ENCODE measurements around the gene GABRG3.

GABRG3 gene

DNA sequence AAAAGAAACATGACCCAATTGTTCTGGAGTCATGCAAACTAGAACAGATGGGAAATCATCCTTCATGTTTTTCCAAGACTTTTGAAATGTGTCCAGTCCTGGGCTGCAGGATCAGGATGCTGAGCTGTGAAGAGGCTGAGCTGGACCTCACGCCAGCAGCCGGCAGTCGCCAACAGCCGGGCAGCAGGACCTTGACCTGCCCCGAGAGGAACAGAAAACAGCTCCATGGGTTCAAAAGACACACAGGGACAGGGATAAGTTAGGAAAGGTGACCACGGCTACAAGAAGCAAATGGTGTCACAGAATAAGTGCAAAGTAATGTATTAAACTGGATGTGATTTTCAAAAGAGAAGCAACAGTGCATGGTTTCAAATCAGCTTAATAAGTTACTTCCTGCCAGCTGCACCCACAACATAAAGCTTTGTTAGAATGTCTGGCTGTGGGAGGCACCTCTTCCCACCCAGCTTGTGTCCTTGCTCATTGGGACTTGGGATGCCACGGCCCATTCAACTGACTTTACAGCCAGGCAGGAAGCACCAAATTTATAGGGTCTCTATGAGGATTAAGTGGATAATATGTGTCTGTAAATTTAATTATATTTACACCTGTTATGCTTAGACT, 266.4 kb downstream of the GABRG3 start (continued):
- TF ChIP-seq REST (tag by site-specific recombination; IDR thresholded peaks at IDR 0.05) (no peak), KLF10 (tag by site-specific recombination; IDR thresholded peaks at IDR 0.05) (no peak), SP3 (tag by site-specific recombination; IDR thresholded peaks at IDR 0.05) (no peak), ZBTB8A (tag by site-specific recombination; IDR thresholded peaks at IDR 0.05) (no peak)

DNA sequence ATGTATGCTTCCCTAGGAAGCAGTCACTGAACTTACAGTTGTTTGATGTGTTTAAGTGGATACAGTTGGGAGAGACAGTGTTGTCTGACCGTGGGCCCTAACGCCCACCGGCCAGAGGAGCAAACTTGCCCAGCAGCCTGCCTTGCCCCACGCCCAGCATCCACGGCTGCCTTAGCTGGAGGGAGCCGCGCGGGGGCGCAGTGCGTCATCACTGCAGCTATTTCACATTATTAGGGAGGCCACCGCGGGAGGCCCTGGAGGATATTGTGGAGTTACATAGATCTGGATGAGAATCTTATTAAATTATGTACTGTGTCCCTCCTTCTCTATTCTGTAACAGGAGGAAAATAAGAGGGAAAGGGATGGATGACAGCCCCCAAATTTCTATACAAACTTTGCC, 267.2 kb downstream of the GABRG3 start:
- CTCF ChIA-PET: interaction anchor here (0.6 to 1.0 kb wide), 3 partner anchors 179 to 1722 kb away, joined by 3 read pairs; no protein-coding TSS in a partner anchor

DNA sequence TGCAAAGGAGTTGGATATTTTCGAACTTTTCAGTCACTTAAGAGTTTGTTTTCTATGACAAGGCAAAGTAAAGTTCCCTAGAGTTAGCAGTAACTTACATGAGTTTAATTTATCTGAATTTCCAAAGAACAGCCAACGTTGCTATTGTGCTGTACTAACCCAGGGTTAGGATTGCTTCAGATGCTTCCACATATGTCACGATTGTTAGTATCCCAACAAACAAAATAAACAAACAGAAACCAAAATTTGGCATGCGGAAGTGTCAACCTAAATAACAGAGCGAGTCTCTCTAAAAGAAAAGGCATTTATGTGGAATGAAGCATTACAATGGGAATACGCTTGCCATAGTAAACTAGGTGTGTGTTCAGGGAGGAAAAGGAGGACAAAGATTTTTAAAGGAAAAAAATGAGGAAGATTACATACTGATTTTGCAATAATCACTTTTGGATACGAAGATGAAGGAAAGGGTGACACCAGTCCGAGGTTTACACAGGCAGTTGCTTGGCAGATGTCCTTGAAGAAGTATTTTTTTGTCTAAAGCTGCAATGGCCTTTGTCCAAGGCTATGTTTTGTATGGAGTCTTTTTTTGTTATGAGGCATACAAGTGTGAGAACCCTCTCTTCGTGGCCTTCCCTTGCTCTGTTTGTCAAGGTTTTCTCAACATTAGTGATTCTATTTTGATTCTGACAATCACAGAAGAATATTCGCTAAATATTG, 267.9 kb downstream of the GABRG3 start:
- Histone ChIP-seq H3K9me3 (ENCODE audit: control insufficient read depth, insufficient read depth, low read depth, low read length) (no peaks in the 10 kb centered on the region), H3K4me1 (ENCODE audit: control insufficient read depth, insufficient read depth, low read length) (no peaks in the 10 kb centered on the region), H3K27ac (ENCODE audit: extremely low read depth, low read depth, low read length) (no peak overlapping the region), H3K36me3 (ENCODE audit: control insufficient read depth in 2 of 2, insufficient read depth in 1 of 2, low read length in 2 of 2) (no peaks in the 10 kb centered on the region), H3K4me3 (ENCODE audit: low read depth, low read length) (no peak overlapping the region)
- ChIA-PET POLR2A (no interaction called here), CTCF (interaction anchor here (0.7 to 1.5 kb wide), 4 partner anchors 10 to 301 kb away, joined by 3 to 5 read pairs (median 4); no protein-coding TSS in a partner anchor)
- TF ChIP-seq PBX3 (CRISPR knock-in tag; IDR thresholded peaks at IDR 0.05) (no peak), KLF8 (tag by site-specific recombination; IDR thresholded peaks at IDR 0.05) (no peak), ZNF530 (tag by site-specific recombination; IDR thresholded peaks at IDR 0.05; ENCODE audit: low read depth) (no peak), ZNF169 (tag by site-specific recombination; IDR thresholded peaks at IDR 0.05) (no peak), ZFP41 (tag by site-specific recombination; IDR thresholded peaks at IDR 0.05; ENCODE audit: borderline replicate concordance) (no peak), ZNF174 (tag by site-specific recombination; IDR thresholded peaks at IDR 0.05) (no peak), ZBTB10 (tag by site-specific recombination; IDR thresholded peaks at IDR 0.05) (no peak), ZNF248 (tag by site-specific recombination; IDR thresholded peaks at IDR 0.05) (no peak), ZXDB (tag by site-specific recombination; IDR thresholded peaks at IDR 0.05) (no peak), ZNF114 (tag by site-specific recombination; IDR thresholded peaks at IDR 0.05) (no peak)
- TF ChIP-seq, protein P1, sequence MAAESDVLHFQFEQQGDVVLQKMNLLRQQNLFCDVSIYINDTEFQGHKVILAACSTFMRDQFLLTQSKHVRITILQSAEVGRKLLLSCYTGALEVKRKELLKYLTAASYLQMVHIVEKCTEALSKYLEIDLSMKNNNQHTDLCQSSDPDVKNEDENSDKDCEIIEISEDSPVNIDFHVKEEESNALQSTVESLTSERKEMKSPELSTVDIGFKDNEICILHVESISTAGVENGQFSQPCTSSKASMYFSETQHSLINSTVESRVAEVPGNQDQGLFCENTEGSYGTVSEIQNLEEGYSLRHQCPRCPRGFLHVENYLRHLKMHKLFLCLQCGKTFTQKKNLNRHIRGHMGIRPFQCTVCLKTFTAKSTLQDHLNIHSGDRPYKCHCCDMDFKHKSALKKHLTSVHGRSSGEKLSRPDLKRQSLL (tag by site-specific recombination; IDR thresholded peaks at IDR 0.05): no peak

More for the DNA sequence above, 267.2 kb downstream of the GABRG3 start:
- H3K36me3 ChIP-seq (ENCODE audit: control insufficient read depth in 2 of 2, insufficient read depth in 1 of 2, low read length in 2 of 2): no peaks in the 10 kb centered on the region
- POLR2A ChIA-PET: no interaction called here
- H3K9me3 ChIP-seq (ENCODE audit: control insufficient read depth, insufficient read depth, low read depth, low read length): no peaks in the 10 kb centered on the region
- H3K27ac ChIP-seq (ENCODE audit: extremely low read depth, low read depth, low read length): no peak overlapping the region
- no peak overlapping the region for H3K4me3 ChIP-seq (ENCODE audit: low read depth, low read length)
- no peaks in the 10 kb centered on the region for H3K4me1 ChIP-seq (ENCODE audit: control insufficient read depth, insufficient read depth, low read length)
- TF ChIP-seq EGR2 (tag by site-specific recombination; IDR thresholded peaks at IDR 0.05; ENCODE audit: low read depth): 0 out of 2 replicates have a peak, but pooled peaks have one; percentile 9
- TF ChIP-seq TCF7L2 (IDR thresholded peaks at IDR 0.05; ENCODE audit: borderline replicate concordance, low read depth, low read length): no peak
- no peak for TF ChIP-seq SCRT2 (tag by site-specific recombination; IDR thresholded peaks at IDR 0.05)
- TF ChIP-seq ZNF701 (tag by site-specific recombination; IDR thresholded peaks at IDR 0.05): no peak
- TF ChIP-seq OSR2 (tag by site-specific recombination; IDR thresholded peaks at IDR 0.05): no peak
- TF ChIP-seq ZNF391 (tag by site-specific recombination; IDR thresholded peaks at IDR 0.05; ENCODE audit: borderline replicate concordance, low read depth): no peak
- no peak for TF ChIP-seq ZSCAN4 (tag by site-specific recombination; IDR thresholded peaks at IDR 0.05)
- TF ChIP-seq, protein P1 (tag by site-specific recombination; IDR thresholded peaks at IDR 0.05): no peak
- TF ChIP-seq ZNF529 (tag by site-specific recombination; IDR thresholded peaks at IDR 0.05; ENCODE audit: insufficient replicate concordance): no peak
